H1 (cell line): Measurements from ENCODE around the gene IP6K3. TPM values are rescaled to one million over a fixed set of nuclear protein-coding genes. Genes with fewer than 3 reads are reported as not detected.

ENCODE experiments used
- CTCF ChIA-PET: fragments of 300-600 bp; sonication (Branson Sonifier 250); formaldehyde crosslinking; loops from one replicate; lab custom pipeline; 2021; ENCODE audit not compliant: partially characterized antibody; lab: Charles Lee
- POLR2A ChIA-PET: fragments of 300-600 bp; sonication (Branson Sonifier 250); formaldehyde crosslinking; loops from one replicate; lab custom pipeline; 2021; ENCODE audit warnings: inconsistent platforms; ENCODE audit not compliant: partially characterized antibody; lab: Charles Lee
- DNase-seq, 2 experiments: peaks; one replicate each; pipeline versions ENCODE4 v3.0.0 to v3.0.0-alpha.2; 2010 to 2022; ENCODE audit warnings: low spot score in 2 of 2, low read depth in 1 of 2, mixed read lengths in 1 of 2
- FAIRE-seq: peaks from 2 replicates; lab custom pipeline; 2011; peaks lifted over from hg19 to GRCh38; lab: Jason Lieb, UNC
- H2AFZ ChIP-seq: 2 replicates; pipeline ENCODE4 v1.8.1; 2012; ENCODE audit warnings: low read length, inconsistent platforms
- H2AK5ac ChIP-seq: 2 replicates; pipeline ENCODE4 v1.6.1; 2013; ENCODE audit warnings: low read depth, low read length
- H2BK120ac ChIP-seq: replicated peaks from 2 replicates; pipeline ENCODE3; 2013; ENCODE audit warnings: low read depth, low read length, inconsistent platforms
- H2BK12ac ChIP-seq: 2 replicates; pipeline ENCODE4 v1.6.1; 2013; ENCODE audit warnings: low read depth, low read length
- H2BK15ac ChIP-seq: 2 replicates; pipeline ENCODE4 v1.6.1; 2013; ENCODE audit warnings: low read length
- H2BK20ac ChIP-seq: 2 replicates; pipeline ENCODE4 v1.6.1; 2013; ENCODE audit warnings: low read length
- H2BK5ac ChIP-seq: 2 replicates; pipeline ENCODE4 v1.6.1; 2013; ENCODE audit warnings: low read depth, low read length
- H3K14ac ChIP-seq: 2 replicates; pipeline ENCODE4 v1.6.1; 2013; ENCODE audit warnings: inconsistent platforms; ENCODE audit not compliant: insufficient read length
- H3K18ac ChIP-seq: 2 replicates; pipeline ENCODE4 v1.6.1; 2013; ENCODE audit warnings: low read length; ENCODE audit errors: extremely low read depth
- H3K23ac ChIP-seq: 2 replicates; pipeline ENCODE4 v1.6.1; 2013; ENCODE audit warnings: inconsistent platforms; ENCODE audit not compliant: insufficient read length
- H3K23me2 ChIP-seq: 2 replicates; pipeline ENCODE4 v1.6.1; 2013; ENCODE audit warnings: low read depth, low read length
- H3K27ac ChIP-seq: 2 replicates; pipeline ENCODE4 v1.6.1; 2011; ENCODE audit warnings: low read depth, low read length, inconsistent platforms
- H3K27me3 ChIP-seq, 4 experiments: replicated peaks in 1 of 4; 1 replicate in 1 of 4; 2 replicates in 3 of 4; pipeline versions ENCODE4 v1.6.1 to v1.8.1; 2011 to 2013; ENCODE audit warnings: low read length in 3 of 4, mild to moderate bottlenecking in 3 of 4, inconsistent platforms in 2 of 4, mixed read lengths in 2 of 4, moderate library complexity in 1 of 4; ENCODE audit not compliant: control insufficient read depth in 3 of 4, insufficient read depth in 3 of 4; ENCODE audit errors: extremely low read depth in 1 of 4
- H3K36me3 ChIP-seq, 4 experiments: 2 replicates each; pipeline versions ENCODE4 v1.6.1 to v1.8.1; 2011 to 2013; ENCODE audit warnings: mild to moderate bottlenecking in 4 of 4, low read length in 3 of 4, moderate library complexity in 2 of 4, control low read depth in 1 of 4, inconsistent platforms in 1 of 4; ENCODE audit not compliant: insufficient read depth in 4 of 4, control insufficient read depth in 2 of 4
- H3K4ac ChIP-seq: replicated peaks from 2 replicates; pipeline ENCODE3; 2013; ENCODE audit warnings: low read length, low read depth, mixed read lengths, inconsistent platforms; ENCODE audit not compliant: insufficient read length
- H3K4me1 ChIP-seq, 4 experiments: replicated peaks in 1 of 4; 1 replicate in 1 of 4; 2 replicates in 3 of 4; pipeline versions ENCODE4 v1.6.1 to v1.8.1; 2011 to 2013; ENCODE audit warnings: low read length in 3 of 4, inconsistent platforms in 2 of 4, mixed read lengths in 1 of 4; ENCODE audit not compliant: insufficient read depth in 4 of 4, control insufficient read depth in 3 of 4
- H3K4me2 ChIP-seq, 2 experiments: 2 replicates each; pipeline versions ENCODE4 v1.6.1 to v1.8.1; 2011 to 2013; ENCODE audit warnings: low read depth in 2 of 2, low read length in 2 of 2, control low read depth in 1 of 2, inconsistent platforms in 1 of 2, mild to moderate bottlenecking in 1 of 2; ENCODE audit not compliant: insufficient read depth in 1 of 2
- H3K4me3 ChIP-seq, 4 experiments: fragments of 200-600, 300-600 bp in 1 of 4; sonication (generic), shearing (Covaris generic), sonication (Bioruptor Twin) in 1 of 4; 2 replicates each; pipeline versions ENCODE4 v1.5.1 to v1.8.1; 2011 to 2016; ENCODE audit warnings: low read length in 4 of 4, low read depth in 3 of 4, control low read depth in 2 of 4, inconsistent platforms in 2 of 4, mild to moderate bottlenecking in 2 of 4, mixed read lengths in 1 of 4, moderate library complexity in 1 of 4; ENCODE audit not compliant: insufficient read depth in 2 of 4; ENCODE audit errors: extremely low read depth in 1 of 4
- H3K56ac ChIP-seq: replicated peaks from 2 replicates; pipeline ENCODE3; 2013; ENCODE audit warnings: low read depth, mild to moderate bottlenecking, mixed read lengths, low read length, inconsistent platforms; ENCODE audit not compliant: insufficient read length
- H3K79me1 ChIP-seq: 2 replicates; pipeline ENCODE4 v1.6.1; 2013; ENCODE audit warnings: low read depth, low read length, control low read depth
- H3K79me2 ChIP-seq, 2 experiments: 2 replicates each; pipeline versions ENCODE4 v1.6.1 to v1.8.1; 2012 to 2013; ENCODE audit warnings: low read length in 2 of 2, mild to moderate bottlenecking in 2 of 2, inconsistent platforms in 1 of 2; ENCODE audit not compliant: insufficient read depth in 2 of 2, control insufficient read depth in 1 of 2
- H3K9ac ChIP-seq, 4 experiments: replicated peaks in 1 of 4; 1 replicate in 1 of 4; 2 replicates in 3 of 4; pipeline versions ENCODE4 v1.6.1 to v1.8.1; 2011 to 2013; ENCODE audit warnings: low read depth in 3 of 4, low read length in 3 of 4, control low read depth in 2 of 4, mild to moderate bottlenecking in 2 of 4, moderate library complexity in 2 of 4, inconsistent platforms in 1 of 4; ENCODE audit errors: extremely low read depth in 1 of 4
- H3K9me3 ChIP-seq, 2 experiments: 2 replicates each; pipeline versions ENCODE4 v1.6.1 to v1.8.1; 2012 to 2013; ENCODE audit warnings: mild to moderate bottlenecking in 2 of 2, moderate library complexity in 2 of 2, control low read depth in 1 of 2, inconsistent platforms in 1 of 2, low read depth in 1 of 2, low read length in 1 of 2, mixed read lengths in 1 of 2; ENCODE audit not compliant: insufficient read depth in 2 of 2
- H4K20me1 ChIP-seq, 2 experiments: replicated peaks in 1 of 2; 2 replicates each; pipeline versions ENCODE3 to v1.8.1; 2011 to 2013; ENCODE audit warnings: inconsistent platforms in 2 of 2, low read length in 2 of 2, mild to moderate bottlenecking in 1 of 2; ENCODE audit not compliant: insufficient read depth in 2 of 2, control insufficient read depth in 1 of 2
- H4K5ac ChIP-seq: 2 replicates; pipeline ENCODE4 v1.6.1; 2013; ENCODE audit warnings: low read length, low read depth, mixed read lengths, inconsistent platforms; ENCODE audit not compliant: insufficient read length
- H4K8ac ChIP-seq: 2 replicates; pipeline ENCODE4 v1.8.0; 2013; ENCODE audit warnings: mild to moderate bottlenecking, moderate library complexity, low read length, inconsistent platforms; ENCODE audit not compliant: insufficient read depth; ENCODE audit errors: extremely low read depth
- H4K91ac ChIP-seq: replicated peaks from 2 replicates; pipeline ENCODE3; 2013; ENCODE audit warnings: low read length, mixed read lengths, inconsistent platforms; ENCODE audit not compliant: insufficient read length
- ASH2L ChIP-seq: fragments of 200-600, 300-600 bp; sonication (generic); IDR thresholded peaks from one replicate; pipeline ENCODE4 v1.7.1; 2017; ENCODE audit warnings: low read length
- CBX5 ChIP-seq: fragments of 300-800, 300-1000 bp; sonication (generic); IDR thresholded peaks from 2 replicates; pipeline ENCODE4 v1.7.1; 2016; ENCODE audit warnings: antibody characterized with exemption, low read length, low read depth
- CBX8 ChIP-seq: fragments of 300-800, 300-1000 bp; sonication (generic); IDR thresholded peaks from 2 replicates; pipeline ENCODE4 v1.7.1; 2016; ENCODE audit warnings: low read depth, low read length, borderline replicate concordance
- EGR1 ChIP-seq: IDR thresholded peaks from 2 replicates; pipeline ENCODE4 v1.6.1; 2011; ENCODE audit warnings: low read depth, low read length, borderline replicate concordance
- EP300 ChIP-seq, 2 experiments: IDR thresholded peaks; 1 replicate in 1 of 2; 2 replicates in 1 of 2; pipeline ENCODE4 v1.6.1; 2011 to 2012; ENCODE audit warnings: low read depth in 2 of 2, low read length in 2 of 2, mild to moderate bottlenecking in 2 of 2, borderline replicate concordance in 1 of 2, inconsistent platforms in 1 of 2, moderate library complexity in 1 of 2
- JUN ChIP-seq: IDR thresholded peaks from 2 replicates; pipeline ENCODE4 v1.6.1; 2011; ENCODE audit warnings: low read depth, mild to moderate bottlenecking, improper control_type of control experiment, low read length
- KDM5A ChIP-seq: fragments of 200-600 bp; IDR thresholded peaks from 2 replicates; pipeline ENCODE4 v1.7.1; 2012; ENCODE audit warnings: mild to moderate bottlenecking, low read length, inconsistent platforms, mixed read lengths
- MAX ChIP-seq: IDR thresholded peaks from 2 replicates; pipeline ENCODE4 v1.6.1; 2012; ENCODE audit warnings: inconsistent platforms
- NANOG ChIP-seq: IDR thresholded peaks from 2 replicates; pipeline ENCODE4 v1.6.1; 2011; ENCODE audit warnings: low read length, low read depth, mild to moderate bottlenecking, inconsistent platforms; ENCODE audit not compliant: insufficient read depth, poor library complexity, severe bottlenecking
- NRF1 ChIP-seq: IDR thresholded peaks from 2 replicates; pipeline ENCODE4 v1.6.1; 2011; ENCODE audit warnings: mild to moderate bottlenecking, low read depth, low read length, improper control_type of control experiment
- POU5F1 ChIP-seq: IDR thresholded peaks from 2 replicates; pipeline ENCODE4 v1.6.1; 2011; ENCODE audit warnings: low read depth, mild to moderate bottlenecking, low read length, moderate library complexity
- SAP30 ChIP-seq: fragments of 300-600 bp; sonication (generic); IDR thresholded peaks from 2 replicates; pipeline ENCODE4 v1.7.1; 2012; ENCODE audit warnings: low read length, moderate library complexity, mild to moderate bottlenecking, inconsistent platforms; ENCODE audit not compliant: insufficient read depth, insufficient replicate concordance
- SP2 ChIP-seq: IDR thresholded peaks from 2 replicates; pipeline ENCODE4 v1.6.1; 2012; ENCODE audit warnings: mild to moderate bottlenecking, low read length, inconsistent platforms
- ZNF274 ChIP-seq: IDR thresholded peaks from 2 replicates; pipeline ENCODE4 v1.7.0; 2012; ENCODE audit warnings: low read length, borderline replicate concordance; ENCODE audit errors: extremely low read depth
- WGBS, 2 experiments: shearing (Covaris generic) in 1 of 2; methylation state at CpG; one replicate each; pipeline versions ENCODE4 v1.1.6 to v1.1.7; 2013 to 2015; ENCODE audit warnings: low lambda C conversion rate in 2 of 2, mixed read lengths in 2 of 2, inconsistent platforms in 1 of 2, low coverage in 1 of 2, missing lambda C conversion rate in 1 of 2; ENCODE audit not compliant: insufficient replicate concordance in 2 of 2, insufficient coverage in 1 of 2, insufficient read length in 1 of 2; ENCODE audit errors: extremely low coverage in 1 of 2, missing lambda C conversion rate in 1 of 2; 5-methylcytosine and 5-hydroxymethylcytosine counted together
- polyA plus RNA-seq, 7 experiments: library from polyadenylated mRNA; depleted of rRNA in 3 of 7; stranded (reverse) in 5 of 7; unstranded in 2 of 7; fragments of >200 nt in 5 of 7; fragments of 200-250 nt in 2 of 7; gene quantifications; 1 replicate in 5 of 7; 2 replicates in 1 of 7; 4 replicates in 1 of 7; pipeline versions ENCODE4 v1.2.1 to v1.2.3, GENCODE V29; 2011 to 2013; ENCODE audit warnings: missing spikeins in 2 of 7, mixed read lengths in 2 of 7
- total RNA-seq: library from RNA; stranded (reverse); fragmentation: NEBNext Ultra II Directional; extraction: Animal tissue kit (Norgen Biotek cat#: 25700); gene quantifications from 2 replicates; pipeline ENCODE4 v1.2.1, GENCODE V29; 2021

IP6K3 gene
- total and polyA plus RNA-seq, 2 of the 8 experiments (the other 6 are each of a cell fraction or from before 2014, with no cell fraction given): 0.22 to 0.73 TPM

GRCh38 chr6:33717934-33718455 lies 28.7 kb downstream of the IP6K3 start:
- no peak overlapping the region for H2BK20ac ChIP-seq
- no peaks in the 10 kb centered on the region for H3K79me2 ChIP-seq
- H3K18ac ChIP-seq: no peak overlapping the region
- no peak overlapping the region for H4K91ac ChIP-seq
- no peak overlapping the region for H2AFZ ChIP-seq
- ChIA-PET CTCF (interaction anchor here (0.6 to 1.3 kb wide), 2 partner anchors 8 to 53 kb away, joined by 3 read pairs; no protein-coding TSS in a partner anchor), POLR2A (interaction anchor here (0.7 kb wide), 1 partner anchor 62 kb away, joined by 3 read pairs; no protein-coding TSS in a partner anchor)
- no peak overlapping the region for H3K9ac ChIP-seq
- H4K20me1 ChIP-seq: no peaks in the 10 kb centered on the region
- H3K23me2 ChIP-seq: no peaks in the 10 kb centered on the region
- no peak overlapping the region for H2AK5ac ChIP-seq
- H3K4me3 ChIP-seq: no peak overlapping the region
- no peak overlapping the region for H2BK5ac ChIP-seq
- no peak overlapping the region for H3K14ac ChIP-seq
- H2BK15ac ChIP-seq: no peak overlapping the region
- no peak overlapping the region for H3K27ac ChIP-seq
- H3K4me1 ChIP-seq: no peaks in the 10 kb centered on the region
- H2BK12ac ChIP-seq: no peak overlapping the region
- H3K4ac ChIP-seq: no peak overlapping the region
- H3K56ac ChIP-seq: no peak overlapping the region
- 93% methylated on average over 4 of the region's 6 CpGs; no CpG with 5 or more reads in 1 of the 2 experiments for WGBS, 2 experiments
- H4K8ac ChIP-seq: no peak overlapping the region
- no peaks in the 10 kb centered on the region for H3K79me1 ChIP-seq
- H4K5ac ChIP-seq: no peak overlapping the region
- H2BK120ac ChIP-seq: no peak overlapping the region
- DNase-seq (no peak), FAIRE-seq (no peak)
- no peak overlapping the region for H3K4me2 ChIP-seq
- H3K9me3 ChIP-seq: no peaks in the 10 kb centered on the region
- H3K23ac ChIP-seq: no peak overlapping the region
- H3K36me3 ChIP-seq: no peaks in the 10 kb centered on the region
- H3K27me3 ChIP-seq: no peaks in the 10 kb centered on the region
- TF ChIP-seq NRF1 (no peak), POU5F1 (no peak), MAX (no peak), CBX8 (no peak), ASH2L (no peak), SP2 (no peak), KDM5A (no peak), EGR1 (no peak), EP300 (IDR thresholded peaks at IDR 0.05; ENCODE audit: borderline replicate concordance in 1 of 2, low read depth in 2 of 2, low read length in 2 of 2) (no peak), ZNF274 (no peak), SAP30 (no peak), JUN (no peak), NANOG (no peak), CBX5 (no peak)
